GM12878 (cell line): ENCODE results near the gene DUS2. TPM values are rescaled to one million over a fixed set of nuclear protein-coding genes. Genes with fewer than 3 reads are reported as not detected.

ENCODE experiments used
- ATAC-seq: fragments of 200-7000 bp; cut with Tn5 transposase; 3 replicates; pipeline ENCODE4 v1.9.1; 2020; ENCODE audit warnings: mild to moderate bottlenecking, moderate library complexity
- BruUV-seq: library from RNA; stranded (reverse); fragments of 400-500 nt; replicated peaks from 2 replicates; lab custom pipeline; 2021; lab: Mats Ljungman, UMichigan
- CTCF ChIA-PET: fragments of 300-600 bp; sonication (Branson Sonifier 250); formaldehyde crosslinking; extraction: SDS; loops from one replicate; lab custom pipeline; 2021; ENCODE audit warnings: inconsistent platforms; lab: Yijun Ruan, JAX
- POLR2A ChIA-PET: fragments of 350-600 bp; formaldehyde crosslinking; extraction: SDS; loops from one replicate; lab custom pipeline; 2021; ENCODE audit warnings: inconsistent platforms; lab: Charles Lee
- RAD21 ChIA-PET: fragments of 300-600 bp; sonication (Branson Sonifier 250); formaldehyde crosslinking; loops from one replicate; lab custom pipeline; 2023; ENCODE audit warnings: antibody characterized with exemption; ENCODE audit not compliant: unreplicated experiment; lab: Charles Lee
- SMC1A ChIA-PET: fragments of 300-600 bp; sonication (Branson Sonifier 250); formaldehyde crosslinking; loops from one replicate; lab custom pipeline; 2023; ENCODE audit not compliant: unreplicated experiment, uncharacterized antibody; lab: Charles Lee
- DNase-seq: peaks from one replicate; pipeline ENCODE4 v3.0.0-alpha.2; 2011; ENCODE audit warnings: low read depth, low spot score
- FAIRE-seq: peaks from 3 replicates; lab custom pipeline; 2011; peaks lifted over from hg19 to GRCh38; lab: Jason Lieb, UNC
- H2AFZ ChIP-seq: 2 replicates; pipeline ENCODE4 v1.6.0; 2011; ENCODE audit warnings: low read depth, low read length, control low read depth; ENCODE audit not compliant: control insufficient read depth
- H3K27ac ChIP-seq: 2 replicates; pipeline ENCODE4 v1.5.1; 2011; ENCODE audit warnings: control low read depth; ENCODE audit not compliant: control insufficient read depth, insufficient read depth
- H3K27me3 ChIP-seq, 2 experiments: replicated peaks in 1 of 2; 2 replicates each; pipeline versions ENCODE4 v1.6.0 to v1.6.1; 2011; ENCODE audit warnings: low read length in 1 of 2; ENCODE audit not compliant: control insufficient read depth in 2 of 2, insufficient read depth in 2 of 2
- H3K36me3 ChIP-seq, 2 experiments: 2 replicates each; pipeline ENCODE4 v1.5.1; 2011; ENCODE audit warnings: low read length in 1 of 2; ENCODE audit not compliant: control insufficient read depth in 2 of 2, insufficient read depth in 2 of 2
- H3K4me1 ChIP-seq: 2 replicates; pipeline ENCODE4 v1.6.1; 2011; ENCODE audit warnings: mild to moderate bottlenecking, low read length, moderate library complexity, mixed read lengths; ENCODE audit not compliant: control insufficient read depth, insufficient read depth
- H3K4me2 ChIP-seq: 2 replicates; pipeline ENCODE4 v1.6.0; 2011; ENCODE audit warnings: control low read depth; ENCODE audit not compliant: control insufficient read depth, insufficient read depth
- H3K4me3 ChIP-seq: fragments of 200-600 bp; sonication (generic); 2 replicates; pipeline ENCODE4 v1.5.1; 2016
- H3K79me2 ChIP-seq: 2 replicates; pipeline ENCODE4 v1.6.0; 2011; ENCODE audit warnings: low read length; ENCODE audit not compliant: control insufficient read depth, insufficient read depth
- H3K9ac ChIP-seq: 2 replicates; pipeline ENCODE4 v1.8.0; 2011; ENCODE audit warnings: low read length, control low read depth, mixed read lengths; ENCODE audit not compliant: control insufficient read depth, insufficient read depth
- H3K9me3 ChIP-seq: replicated peaks from 3 replicates; pipeline ENCODE4 v1.5.1; 2011; ENCODE audit warnings: mild to moderate bottlenecking, low read length; ENCODE audit not compliant: control insufficient read depth, insufficient read depth
- H4K20me1 ChIP-seq: 2 replicates; pipeline ENCODE4 v1.6.0; 2011; ENCODE audit not compliant: control insufficient read depth, insufficient read depth
- CREB1 ChIP-seq: IDR thresholded peaks from 2 replicates; pipeline ENCODE4 v1.6.1; 2012; ENCODE audit warnings: low read depth, mild to moderate bottlenecking, inconsistent platforms
- NR2F1 ChIP-seq: fragments of 450-650 bp; conservative IDR thresholded peaks from 2 replicates; pipeline ENCODE4 v1.6.1; 2017; ENCODE audit warnings: mild to moderate bottlenecking
- PKNOX1 ChIP-seq: fragments of 450-650 bp; IDR thresholded peaks from 2 replicates; pipeline ENCODE4 v1.6.1; 2016; ENCODE audit warnings: mild to moderate bottlenecking
- RAD21 ChIP-seq: IDR thresholded peaks from 2 replicates; pipeline ENCODE4 v1.6.1; 2011; ENCODE audit warnings: mild to moderate bottlenecking, low read depth, low read length, moderate library complexity; ENCODE audit not compliant: insufficient read depth
- RUNX3 ChIP-seq: IDR thresholded peaks from 2 replicates; pipeline ENCODE4 v1.6.1; 2012; ENCODE audit warnings: low read length, inconsistent platforms
- SMC3 ChIP-seq: IDR thresholded peaks from 2 replicates; pipeline ENCODE4 v1.6.1; 2011; ENCODE audit warnings: low read length, improper control_type of control experiment, borderline replicate concordance
- SPI1 ChIP-seq: IDR thresholded peaks from 2 replicates; pipeline ENCODE4 v1.6.1; 2011; ENCODE audit warnings: low read depth, mild to moderate bottlenecking, low read length, moderate library complexity, borderline replicate concordance; ENCODE audit not compliant: insufficient read depth
- STAT1 ChIP-seq: fragments of 450-650 bp; conservative IDR thresholded peaks from 2 replicates; pipeline ENCODE4 v1.6.1; 2014; ENCODE audit warnings: antibody characterized with exemption, mild to moderate bottlenecking
- TCF12 ChIP-seq: IDR thresholded peaks from 2 replicates; pipeline ENCODE4 v1.6.1; 2011; ENCODE audit warnings: low read depth, mild to moderate bottlenecking, low read length
- TCF3 ChIP-seq: IDR thresholded peaks from 2 replicates; pipeline ENCODE4 v1.6.1; 2012; ENCODE audit warnings: low read depth, mild to moderate bottlenecking, low read length, borderline replicate concordance; ENCODE audit not compliant: insufficient read depth
- WGBS: methylation state at CpG from one replicate; pipeline ENCODE4 v1.1.6; 2016; ENCODE audit warnings: low lambda C conversion rate; ENCODE audit not compliant: insufficient replicate concordance, insufficient coverage; ENCODE audit errors: missing lambda C conversion rate; 5-methylcytosine and 5-hydroxymethylcytosine counted together
- in situ Hi-C: fragments of 300-500 bp; cut with MboI; formaldehyde crosslinking; loops from 9 replicates; pipeline ENCODE4 v1.14.3; 2018; ENCODE audit warnings: mixed read lengths
- intact Hi-C: fragments of 100-400 bp; cut with micrococcal nuclease; formaldehyde crosslinking; loops from one replicate; pipeline ENCODE4 v1.14.2; 2022; ENCODE audit not compliant: unreplicated experiment
- polyA plus RNA-seq, 11 experiments: library from polyadenylated mRNA; depleted of rRNA in 4 of 11; unstranded in 6 of 11; stranded (reverse) in 5 of 11; fragments of >200 nt; fragmentation: Nextera tagmentation in 4 of 11; fragmentation: Illumina TruSeq in 1 of 11; extraction: Ambion mirVana in 4 of 11; extraction: Trizol in 1 of 11; gene quantifications; 1 replicate in 1 of 11; 2 replicates in 10 of 11; pipeline versions ENCODE4 v1.2.1 to v1.2.3, GENCODE V29; 2011 to 2016; ENCODE audit warnings: inconsistent platforms in 2 of 11, missing spikeins in 2 of 11, low read depth in 1 of 11
- total RNA-seq, 4 experiments: library from RNA; depleted of rRNA in 3 of 4; stranded (reverse); fragments of >200 nt in 3 of 4; fragmentation: Illumina TruSeq in 1 of 4; extraction: Trizol in 1 of 4; gene quantifications; 2 replicates each; pipeline versions ENCODE4 v1.2.1 to v1.2.3, GENCODE V29; 2013 to 2021

Gene DUS2
- total and polyA plus RNA-seq, 10 of the 15 experiments (the other 5 are each of a cell fraction or from before 2014, with no cell fraction given) = 4.8 to 32.3 (median 25.5) TPM

- TF ChIP-seq RAD21 (peak; percentile 95), CREB1 (0 out of 2 replicates have a peak, but pooled peaks have one; percentile 30), STAT1 (peak; percentile 65; the same call in 1 of the 2 replicates), NR2F1 (0 out of 2 replicates have a peak, but pooled peaks have one; percentile 45), SMC3 (peak; percentile 96), PKNOX1 (0 out of 2 replicates have a peak, but pooled peaks have one; percentile 19), RUNX3 (peak; percentile 36), TCF12 (no peak)
These were observed 17.6 kb downstream of the DUS2 start (continued) for GRCh38 chr16:68040506-68041288.

GRCh38 chr16:68041783-68042182 is 18.7 kb downstream of the DUS2 start:
- SMC1A ChIA-PET = interaction anchor here (1.1 to 2.1 kb wide), 4 partner anchors 10 to 157 kb away, joined by 3 to 11 read pairs (median 8); partner anchors contain the start of gene NRN1L
- H3K4me1 ChIP-seq = peaks cover 17% of the 10 kb centered on the region
- RAD21 ChIA-PET = no interaction called here

More at GRCh38 chr16:68041783-68042182, 18.7 kb downstream of the DUS2 start:
- Histone ChIP-seq H3K4me3 (no peak overlapping the region), H3K27ac (no peak overlapping the region), H3K4me2 (no peak overlapping the region), H3K9me3 (no peaks in the 10 kb centered on the region), H2AFZ (no peak overlapping the region), H4K20me1 (no peaks in the 10 kb centered on the region), H3K36me3 (peaks cover 0 to 1% of the 10 kb centered on the region in 2 experiments; a peak in 2 of 4 replicates), H3K27me3 (no peaks in the 10 kb centered on the region), H3K9ac (no peak overlapping the region), H3K79me2 (no peaks in the 10 kb centered on the region; the same call in 1 of the 2 replicates)
- no peak for FAIRE-seq
- in situ Hi-C loops = loop anchor here (5.0 kb wide), 2 partner anchors 164 to 224 kb away; no protein-coding TSS in a partner anchor
- BruUV-seq = no TSS peak
- TF ChIP-seq TCF3 (no peak), SPI1 (peak; percentile 16; the same call in 1 of the 2 replicates)
- WGBS = 93% methylated on average over 2 of the region's 2 CpGs
- ChIA-PET CTCF (interaction anchor here (0.7 to 3.0 kb wide), 15 partner anchors 9 to 226 kb away, joined by 3 to 27 read pairs (median 9); partner anchors contain the start of genes LCAT, NUTF2, PSMB10 and SLC12A4), POLR2A (interaction anchor here (0.7 kb wide), 1 partner anchor 234 kb away, joined by 4 read pairs; no protein-coding TSS in a partner anchor)
- no peak for DNase-seq
- ATAC-seq = no peak
- intact Hi-C loops = loop anchor here (2.0 to 5.0 kb wide), 3 partner anchors 73 to 159 kb away; partner anchors contain the start of genes PSMB10 and SLC12A4
